ENCODE results near the gene FKBP11.

DNA sequence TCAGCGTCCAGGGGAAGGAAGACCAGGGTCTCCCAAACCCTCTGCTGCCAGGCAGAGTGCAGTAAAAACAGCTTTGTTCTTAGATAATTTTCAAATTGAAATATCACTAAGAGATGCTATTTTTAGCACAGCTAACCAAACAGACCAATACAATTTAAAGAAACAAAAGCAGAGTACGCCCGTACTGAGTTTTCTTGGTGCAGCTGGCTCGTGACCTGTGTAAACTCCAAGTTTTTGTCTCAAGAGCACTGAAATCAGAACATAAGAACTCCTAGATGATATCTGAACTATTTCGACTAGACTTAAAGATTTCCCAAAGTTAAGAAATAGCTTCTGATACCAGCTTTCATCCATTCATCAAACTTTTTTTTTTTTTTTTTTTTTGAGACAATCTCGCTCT, 21.7 kb upstream of the FKBP11 start:
- TF ChIP-seq, protein P1, sequence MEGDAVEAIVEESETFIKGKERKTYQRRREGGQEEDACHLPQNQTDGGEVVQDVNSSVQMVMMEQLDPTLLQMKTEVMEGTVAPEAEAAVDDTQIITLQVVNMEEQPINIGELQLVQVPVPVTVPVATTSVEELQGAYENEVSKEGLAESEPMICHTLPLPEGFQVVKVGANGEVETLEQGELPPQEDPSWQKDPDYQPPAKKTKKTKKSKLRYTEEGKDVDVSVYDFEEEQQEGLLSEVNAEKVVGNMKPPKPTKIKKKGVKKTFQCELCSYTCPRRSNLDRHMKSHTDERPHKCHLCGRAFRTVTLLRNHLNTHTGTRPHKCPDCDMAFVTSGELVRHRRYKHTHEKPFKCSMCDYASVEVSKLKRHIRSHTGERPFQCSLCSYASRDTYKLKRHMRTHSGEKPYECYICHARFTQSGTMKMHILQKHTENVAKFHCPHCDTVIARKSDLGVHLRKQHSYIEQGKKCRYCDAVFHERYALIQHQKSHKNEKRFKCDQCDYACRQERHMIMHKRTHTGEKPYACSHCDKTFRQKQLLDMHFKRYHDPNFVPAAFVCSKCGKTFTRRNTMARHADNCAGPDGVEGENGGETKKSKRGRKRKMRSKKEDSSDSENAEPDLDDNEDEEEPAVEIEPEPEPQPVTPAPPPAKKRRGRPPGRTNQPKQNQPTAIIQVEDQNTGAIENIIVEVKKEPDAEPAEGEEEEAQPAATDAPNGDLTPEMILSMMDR (conservative IDR thresholded peaks at IDR 0.05): no peak
- no peak for TF ChIP-seq EZH2 (IDR thresholded peaks at IDR 0.05; ENCODE audit: low read depth)

Measured in PC-9 (cell line).